Measurements from ENCODE around the gene PARK7.
A peak's percentile ranks its signal among the peaks of the same experiment; 100 is the strongest.
"Not testable (repeated sequence)": the region's sequence is repeated elsewhere in the genome, so short reads cannot be mapped to it uniquely, and the experiment has no call there.

PARK7 gene

DNA sequence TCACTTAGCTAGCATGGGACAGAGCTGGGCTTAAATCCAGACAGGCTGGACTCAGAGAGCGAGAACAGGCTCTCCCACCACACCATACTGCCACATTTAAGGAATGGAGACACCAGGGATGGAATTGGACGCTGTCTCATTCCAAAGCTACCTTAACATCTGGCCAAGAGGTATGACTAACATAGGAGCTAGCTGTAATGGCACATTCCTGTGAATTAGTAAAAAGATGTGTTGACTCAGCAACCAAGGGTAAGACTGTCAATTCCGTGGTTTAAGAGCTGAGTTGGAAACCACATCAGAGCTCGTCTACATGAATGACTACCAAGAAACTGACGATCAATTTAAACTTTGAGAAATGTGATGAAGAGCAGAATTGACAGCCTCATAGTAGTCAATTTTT, 12.6 kb upstream of the PARK7 start:
- no peak for DNase-seq

DNA sequence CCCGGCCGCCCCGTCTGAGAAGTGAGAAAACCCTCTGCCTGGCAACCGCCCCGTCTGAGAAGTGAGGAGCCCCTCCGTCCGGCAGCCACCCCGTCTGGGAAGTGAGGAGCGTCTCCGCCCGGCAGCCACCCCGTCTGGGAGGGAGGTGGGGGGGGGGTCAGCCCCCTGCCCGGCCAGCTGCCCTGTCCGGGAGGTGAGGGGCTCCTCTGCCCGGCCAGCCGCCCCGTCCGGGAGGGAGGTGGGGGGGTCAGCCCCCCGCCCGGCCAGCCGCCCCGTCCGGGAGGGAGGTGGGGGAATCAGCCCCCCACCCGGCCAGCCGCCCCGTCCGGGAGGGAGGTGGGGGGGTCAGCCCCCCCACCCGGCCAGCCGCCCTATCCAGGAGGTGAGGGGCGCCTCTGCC, 8.7 kb upstream of the PARK7 start:
- not testable (repeated sequence) for DNase-seq

DNA sequence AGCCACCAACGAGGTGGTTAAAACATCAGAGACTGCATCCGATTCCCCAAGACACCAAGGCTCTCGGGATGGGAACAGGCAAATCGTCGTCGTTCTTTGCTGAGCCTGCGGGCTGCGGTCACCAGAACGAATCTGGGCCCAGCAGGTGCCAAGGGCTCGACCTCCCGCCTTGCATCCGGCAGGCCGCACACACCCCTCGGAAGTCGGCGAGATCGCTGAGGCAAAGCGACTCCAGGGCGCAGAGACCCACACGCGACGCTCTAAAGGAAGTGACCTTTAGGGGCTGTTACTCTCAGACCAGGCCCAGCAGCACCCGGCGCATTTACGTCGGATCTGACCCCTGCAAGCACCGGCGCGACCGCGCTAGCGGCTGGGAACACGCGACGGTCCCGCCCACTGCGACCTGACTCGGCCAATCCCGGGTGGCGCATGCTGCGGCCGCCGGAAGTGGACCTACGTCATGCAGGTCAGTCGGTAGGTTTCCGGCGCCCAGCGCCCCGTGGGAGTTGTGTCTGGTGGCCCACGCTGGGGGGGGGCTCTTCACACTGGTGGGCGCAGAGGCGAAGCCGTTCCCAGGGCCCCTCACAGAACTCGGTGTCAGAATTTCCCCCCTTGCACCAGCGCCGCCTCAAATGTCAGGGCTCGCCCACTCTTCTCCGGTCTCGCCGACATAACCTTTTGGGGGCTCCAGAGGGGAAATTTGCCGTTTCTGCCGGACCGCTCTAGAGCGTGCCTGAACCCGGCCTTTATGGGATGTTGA, 7.5 kb upstream of the PARK7 start:
- DNase-seq = peak; percentile 94

DNA sequence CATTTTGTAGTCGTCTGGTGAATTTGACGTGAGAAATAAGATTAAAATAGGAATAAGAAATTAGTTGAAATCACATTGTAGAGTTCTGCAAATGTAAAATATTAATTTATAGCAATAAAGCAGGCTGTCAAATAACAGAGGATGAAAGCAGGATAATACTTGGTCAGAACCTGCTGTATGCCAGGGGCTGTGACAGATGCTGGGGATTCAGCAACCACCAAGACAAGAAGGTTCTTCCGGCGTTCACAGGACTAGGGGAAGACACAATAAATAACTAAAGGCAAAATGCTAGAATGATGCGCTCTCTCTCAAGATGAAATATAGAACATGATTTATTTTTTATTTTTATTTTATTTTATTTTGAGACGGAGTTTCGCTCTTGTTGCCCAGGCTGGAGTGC, 6.8 kb upstream of the PARK7 start:
- DNase-seq = peak; percentile 2

DNA sequence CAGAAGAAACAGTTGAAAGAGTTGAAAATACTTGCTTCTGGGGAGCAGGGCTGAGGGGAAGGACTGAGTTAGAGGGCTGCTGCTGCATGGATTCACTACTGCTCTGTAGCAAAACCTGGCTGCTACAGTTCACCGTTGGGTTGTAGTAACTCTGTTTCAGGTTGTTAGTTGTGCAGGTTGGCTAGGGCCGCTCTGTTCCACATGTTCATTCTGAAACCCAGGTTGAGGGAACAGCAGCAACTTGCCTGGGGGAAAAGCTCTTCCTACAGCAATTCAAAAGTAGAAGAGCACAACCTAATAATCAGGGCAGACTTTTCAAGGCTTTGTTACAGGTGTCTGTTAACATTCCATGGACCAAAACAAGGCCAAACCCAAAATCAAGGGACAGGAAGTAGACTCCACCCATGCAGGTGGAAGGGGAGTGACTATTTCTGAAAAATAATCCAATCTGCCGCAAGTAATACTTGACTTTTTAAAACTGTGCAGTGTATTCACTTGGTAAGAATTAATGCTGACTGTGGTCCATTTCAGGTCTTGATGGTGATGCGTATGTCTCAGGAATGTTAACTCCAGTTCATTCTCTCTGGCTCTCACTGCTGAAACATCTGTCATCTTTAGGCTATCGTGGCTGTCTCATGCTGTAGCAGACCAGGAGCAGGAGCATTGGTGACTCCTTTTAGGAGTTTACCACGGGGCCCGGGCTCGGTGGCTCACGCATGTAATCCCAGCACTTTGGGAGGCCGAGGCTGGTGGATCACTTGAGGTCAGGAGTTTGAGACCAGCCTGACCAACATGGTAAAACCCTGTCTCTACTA, 5.1 kb upstream of the PARK7 start:
- no peak for DNase-seq

DNA sequence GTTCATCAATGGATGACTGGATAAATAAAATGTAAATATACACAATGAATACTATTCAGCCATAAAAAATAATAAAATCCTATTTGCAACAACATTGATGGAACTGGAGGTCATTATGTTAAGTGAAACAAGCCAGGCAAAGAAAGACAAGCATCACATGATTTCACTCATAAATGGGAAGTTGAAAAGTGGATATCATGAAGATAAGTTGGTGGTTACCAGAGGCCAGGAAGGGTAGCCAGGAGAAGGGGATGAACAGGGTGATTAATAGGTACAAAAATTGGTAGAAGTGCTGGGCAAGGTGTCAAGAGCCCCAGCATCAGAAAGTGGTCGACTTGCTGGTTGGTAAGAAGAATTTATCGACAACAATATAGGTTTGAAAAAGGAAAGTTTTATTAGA, 1.3 kb upstream of the PARK7 start:
- DNase-seq = no peak

DNA sequence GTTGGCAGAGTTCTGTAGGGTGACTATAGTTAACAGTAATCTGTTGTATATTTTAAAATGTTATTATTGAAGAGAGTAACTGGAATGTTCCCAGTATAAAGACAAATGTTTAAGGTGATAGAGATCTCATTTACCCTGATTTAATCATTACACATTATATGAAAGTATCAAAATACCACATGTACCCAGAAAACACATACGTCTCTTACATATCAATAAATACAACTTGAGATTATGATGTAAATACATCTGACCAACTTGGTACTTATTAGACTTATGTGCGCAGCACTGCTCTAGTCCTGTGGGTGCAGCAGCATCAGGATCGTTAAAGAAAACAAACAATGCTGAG, 670 bp upstream of the PARK7 start:
- no peak for DNase-seq

DNA sequence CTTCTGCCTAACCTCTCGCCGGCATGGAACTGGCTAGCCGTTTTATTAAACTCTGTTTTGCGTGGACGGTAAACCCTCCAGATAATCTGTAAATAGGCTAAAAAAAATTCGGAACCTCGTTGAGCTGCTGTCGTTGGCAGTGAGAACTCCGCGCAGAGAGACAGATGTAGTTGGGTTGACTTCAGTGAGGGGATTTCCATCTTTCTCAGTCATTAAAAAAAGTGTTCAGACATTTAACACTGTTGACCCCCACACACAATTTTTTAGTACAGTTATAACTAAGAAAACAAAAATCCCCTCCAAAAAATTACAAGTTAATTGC, 464 bp downstream of the PARK7 start:
- no peak for DNase-seq

DNA sequence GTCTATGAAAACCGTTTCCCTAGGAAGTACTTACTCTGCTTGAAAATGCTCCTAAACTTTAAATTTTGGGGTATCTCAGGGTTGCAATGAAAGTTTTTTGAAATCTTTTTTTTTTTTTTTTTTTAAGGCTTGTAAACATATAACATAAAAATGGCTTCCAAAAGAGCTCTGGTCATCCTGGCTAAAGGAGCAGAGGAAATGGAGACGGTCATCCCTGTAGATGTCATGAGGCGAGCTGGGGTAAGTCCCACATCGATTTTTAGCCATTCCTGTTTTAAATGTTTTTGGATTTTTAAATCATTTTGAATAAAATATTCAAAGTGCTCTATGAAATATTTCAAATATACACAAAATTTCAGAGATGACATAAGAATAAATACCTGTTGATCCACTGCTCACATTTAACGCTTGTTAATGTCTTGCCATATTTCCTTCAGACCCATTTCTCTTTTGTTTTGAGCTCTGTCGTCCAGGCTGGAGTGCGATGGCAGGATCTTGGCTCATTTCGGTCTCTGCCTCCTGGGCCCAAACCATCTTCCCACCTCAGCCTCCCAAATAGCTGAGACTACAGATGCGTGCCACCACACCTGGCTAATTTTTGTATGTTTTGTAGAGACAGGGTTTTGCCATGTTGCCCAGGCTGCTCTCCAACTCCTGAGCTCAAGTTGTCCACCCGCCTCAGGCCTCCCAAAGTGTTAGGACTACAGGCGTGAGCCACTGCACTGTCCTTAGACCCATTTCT, 1.3 kb downstream of the PARK7 start:
- DNase-seq = no peak

DNA sequence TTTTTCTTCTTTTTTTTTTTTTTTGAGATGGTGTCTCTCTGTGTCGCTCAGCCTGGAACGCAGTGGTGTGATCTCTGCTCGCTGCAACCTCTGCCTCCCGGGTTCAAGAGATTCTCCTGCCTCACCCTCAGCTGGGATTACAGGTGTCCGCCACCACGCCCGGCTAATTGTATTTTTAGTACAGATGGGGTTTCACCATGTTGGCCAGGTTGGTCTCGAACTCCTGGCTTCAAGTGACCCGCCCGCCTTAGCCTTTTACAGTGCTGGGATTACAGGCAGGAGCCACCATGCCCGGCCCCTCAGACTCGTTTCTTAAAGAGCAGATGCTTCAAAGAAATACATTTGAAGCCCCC, 1.8 kb downstream of the PARK7 start:
- not testable (repeated sequence) for DNase-seq

DNA sequence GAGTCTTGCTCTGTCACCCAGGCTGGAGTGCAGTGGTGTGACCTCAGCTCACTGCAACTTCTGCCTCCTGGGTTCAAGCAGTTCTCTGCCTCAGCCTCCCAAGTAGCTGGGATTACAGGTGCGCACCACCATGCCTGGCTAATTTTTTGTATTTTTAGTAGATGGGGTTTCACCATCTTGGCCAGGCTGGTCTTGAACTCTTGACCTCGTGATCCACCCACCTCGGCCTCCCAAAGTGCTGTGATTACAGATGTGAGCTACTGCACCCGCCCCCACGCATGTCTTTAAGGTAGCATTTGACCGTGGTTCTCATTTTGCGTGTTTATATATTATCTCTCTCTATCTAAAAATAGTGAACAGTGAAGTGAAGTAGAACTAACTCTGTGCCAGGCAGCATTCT, 2.3 kb downstream of the PARK7 start:
- DNase-seq = not testable (repeated sequence)

DNA sequence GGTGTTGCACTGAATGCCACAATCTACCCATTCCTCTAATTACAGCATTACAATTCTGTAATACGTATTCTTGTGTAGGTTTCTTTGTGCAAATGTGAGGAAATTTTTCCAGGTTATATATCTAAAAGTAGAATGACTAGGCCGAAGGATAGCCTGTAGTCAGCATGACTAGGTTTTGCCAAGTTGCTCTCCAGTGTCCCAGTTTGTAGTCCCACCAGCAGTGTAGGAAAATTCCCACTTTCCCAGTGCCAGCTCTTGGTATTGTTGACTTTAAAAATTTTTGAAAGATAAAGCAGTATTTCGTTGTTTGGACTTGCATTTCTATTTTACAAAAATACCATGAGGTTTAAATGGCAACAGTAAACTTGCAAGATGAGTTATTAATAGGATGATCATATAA, 3.0 kb downstream of the PARK7 start:
- no peak for DNase-seq

DNA sequence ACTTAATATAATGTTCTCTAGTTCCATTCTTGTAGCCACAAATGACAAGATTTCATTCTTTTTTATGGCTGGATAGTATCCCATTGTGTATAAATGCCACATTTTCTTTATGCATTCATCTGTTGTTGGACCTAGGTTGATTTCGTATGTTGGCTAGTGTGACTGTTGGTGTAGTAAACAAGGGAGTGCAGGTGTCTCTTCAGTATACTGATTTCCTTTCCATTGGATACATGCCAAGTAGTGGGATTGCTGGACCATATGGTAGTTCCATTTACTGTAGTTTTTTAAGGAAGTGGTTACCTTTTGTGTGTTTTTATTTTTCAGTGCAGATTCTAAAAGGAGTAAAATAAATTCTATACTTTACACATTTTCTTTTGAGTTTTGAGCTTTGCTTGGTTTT, 5.7 kb downstream of the PARK7 start:
- no peak for DNase-seq

DNA sequence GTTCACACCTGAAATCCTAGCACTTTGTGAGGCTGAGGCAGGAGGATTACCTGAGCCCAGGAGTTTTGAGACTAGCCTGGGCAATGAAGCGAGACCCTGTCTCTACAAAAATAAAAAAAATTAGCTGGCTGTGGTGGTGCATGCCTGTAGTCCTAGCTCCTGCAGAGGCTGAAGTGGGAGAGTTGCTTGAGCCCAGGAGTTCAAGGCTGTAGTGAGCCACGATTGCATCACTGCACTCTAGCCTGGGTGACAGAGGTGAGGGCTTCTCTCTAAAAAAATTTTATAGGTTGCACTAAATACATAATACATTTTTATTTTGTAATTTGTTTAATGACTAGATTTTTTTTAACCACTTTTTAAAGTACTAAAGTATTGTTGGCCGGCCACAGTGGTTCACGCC, 6.1 kb downstream of the PARK7 start:
- DNase-seq = no peak

DNA sequence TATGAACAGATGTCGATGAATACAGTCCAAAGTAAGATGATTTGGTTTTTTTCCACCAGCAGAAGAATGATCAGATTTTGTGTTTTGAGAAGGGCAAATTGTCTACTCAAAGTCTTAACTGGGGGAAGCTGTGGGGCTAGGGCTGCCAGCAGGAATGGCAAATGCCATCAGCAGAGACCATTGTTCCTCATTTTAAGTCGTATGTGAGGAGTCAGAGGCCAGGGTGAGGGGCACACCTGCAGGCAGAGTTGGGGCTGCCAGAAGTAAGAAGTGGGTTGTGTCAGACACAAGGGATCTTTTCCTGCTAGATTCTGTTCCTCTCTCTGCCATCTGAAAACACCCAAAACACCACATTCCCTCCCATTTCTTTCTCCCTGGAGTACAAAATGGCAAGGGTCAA, 8.7 kb downstream of the PARK7 start:
- no peak for DNase-seq

DNA sequence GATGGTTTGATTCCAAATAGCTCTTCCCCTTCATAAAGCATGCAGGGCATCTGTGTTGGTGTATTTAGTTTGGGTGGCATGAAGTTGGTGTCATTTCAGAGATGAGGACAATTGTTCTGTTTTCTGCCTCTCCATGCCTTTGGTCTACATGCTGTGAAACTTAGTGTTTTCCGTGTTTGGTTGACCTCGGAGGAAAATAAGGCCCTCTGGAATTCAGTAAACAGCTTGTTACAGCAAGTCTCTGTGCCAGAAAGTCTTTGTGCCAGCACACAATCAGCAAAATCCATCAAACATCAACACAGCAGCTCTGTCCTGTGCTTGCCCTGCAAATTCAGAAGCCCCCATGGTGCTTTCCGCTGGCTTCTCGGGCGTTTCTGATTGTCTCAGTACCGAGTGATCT, 9.5 kb downstream of the PARK7 start:
- DNase-seq = no peak

DNA sequence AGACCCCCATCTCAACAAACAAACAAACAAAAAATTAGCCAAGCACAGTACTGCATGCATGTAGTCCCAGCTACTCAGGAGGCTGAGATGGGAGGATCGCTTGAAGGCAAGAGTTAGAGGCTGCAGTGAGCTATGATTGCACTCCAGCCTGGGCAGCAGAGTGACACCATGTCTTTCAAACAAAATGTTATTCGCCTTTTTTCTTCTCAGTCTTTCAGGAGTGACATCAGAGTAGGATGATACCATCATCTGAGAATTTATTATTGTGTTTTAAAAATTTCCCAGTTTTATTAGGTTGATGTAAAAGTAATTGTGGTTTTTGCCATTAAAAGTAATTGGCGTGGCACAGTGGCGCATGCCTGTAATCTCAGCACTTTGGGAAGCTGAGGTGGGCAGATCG, 10.8 kb downstream of the PARK7 start:
- no peak for DNase-seq

DNA sequence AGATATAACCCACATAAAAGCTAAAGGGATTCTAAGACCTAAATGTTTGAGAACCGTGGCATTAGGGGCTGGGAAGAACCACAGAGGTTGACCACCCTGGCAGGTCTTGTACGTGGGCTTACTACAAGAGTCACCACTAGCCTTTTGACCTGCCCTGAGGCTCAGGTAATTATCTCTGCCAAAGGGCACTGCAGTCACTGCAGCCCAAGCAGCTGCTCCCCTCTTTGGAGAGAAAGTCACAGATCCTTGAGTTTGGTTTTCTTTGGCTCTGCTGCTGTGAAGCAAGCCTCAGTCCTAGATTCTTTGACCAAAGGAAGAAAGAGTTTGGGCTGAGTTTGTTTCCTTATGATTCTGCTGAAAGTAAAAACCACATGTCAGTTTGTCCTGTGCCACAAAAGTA, 11.6 kb downstream of the PARK7 start:
- no peak for DNase-seq

DNA sequence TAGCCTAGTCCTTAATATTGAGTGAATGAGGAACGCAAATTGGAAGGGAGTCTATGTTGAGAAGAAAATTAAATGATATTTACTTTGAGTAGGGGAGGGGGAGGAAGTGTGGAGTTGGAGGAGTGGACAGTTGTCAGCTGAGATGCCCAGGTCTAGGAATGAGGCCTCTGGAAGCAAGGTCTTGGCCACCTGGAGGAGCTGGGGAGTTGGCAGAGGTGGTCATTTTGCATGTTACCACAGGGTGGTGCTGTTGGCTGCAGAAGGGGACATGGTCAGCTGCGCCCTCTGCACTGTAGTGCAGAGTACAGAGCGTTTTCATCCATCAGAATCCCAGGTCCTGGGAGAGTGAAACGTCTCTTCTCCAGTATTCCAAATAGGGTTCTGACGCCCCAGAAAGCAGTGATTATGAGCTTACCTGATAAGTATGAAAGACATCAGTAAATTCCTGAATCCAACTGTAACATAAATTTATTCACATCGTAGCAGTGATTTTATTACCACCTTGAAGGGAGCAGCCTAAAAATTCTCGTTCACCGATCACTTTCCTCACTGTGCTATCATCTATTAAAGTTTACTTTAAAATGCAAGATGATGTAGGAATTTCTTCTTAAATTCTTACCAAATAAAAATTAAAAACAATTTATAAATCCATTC, 13.8 kb downstream of the PARK7 start:
- DNase-seq = peak; percentile 65

DNA sequence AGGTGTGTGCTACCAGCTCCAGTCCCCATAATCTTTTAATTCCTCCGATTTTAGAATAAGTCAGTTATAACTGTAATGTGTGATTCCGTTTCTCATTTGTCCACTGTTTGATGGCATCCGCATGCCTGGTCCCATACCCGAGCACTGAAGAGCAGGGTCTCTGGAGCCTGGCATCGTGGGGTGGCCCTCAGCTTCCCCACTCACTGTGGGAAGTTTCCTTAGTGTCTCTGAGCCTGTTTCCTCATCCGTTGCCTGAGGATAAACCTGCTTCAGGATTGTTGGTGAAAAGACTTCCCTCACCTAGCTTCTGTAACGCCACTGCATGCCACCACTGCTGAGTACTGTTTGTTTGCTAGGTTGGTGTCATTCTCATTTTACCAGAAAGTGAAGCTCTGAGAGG, 19.5 kb downstream of the PARK7 start:
- no peak for DNase-seq

DNA sequence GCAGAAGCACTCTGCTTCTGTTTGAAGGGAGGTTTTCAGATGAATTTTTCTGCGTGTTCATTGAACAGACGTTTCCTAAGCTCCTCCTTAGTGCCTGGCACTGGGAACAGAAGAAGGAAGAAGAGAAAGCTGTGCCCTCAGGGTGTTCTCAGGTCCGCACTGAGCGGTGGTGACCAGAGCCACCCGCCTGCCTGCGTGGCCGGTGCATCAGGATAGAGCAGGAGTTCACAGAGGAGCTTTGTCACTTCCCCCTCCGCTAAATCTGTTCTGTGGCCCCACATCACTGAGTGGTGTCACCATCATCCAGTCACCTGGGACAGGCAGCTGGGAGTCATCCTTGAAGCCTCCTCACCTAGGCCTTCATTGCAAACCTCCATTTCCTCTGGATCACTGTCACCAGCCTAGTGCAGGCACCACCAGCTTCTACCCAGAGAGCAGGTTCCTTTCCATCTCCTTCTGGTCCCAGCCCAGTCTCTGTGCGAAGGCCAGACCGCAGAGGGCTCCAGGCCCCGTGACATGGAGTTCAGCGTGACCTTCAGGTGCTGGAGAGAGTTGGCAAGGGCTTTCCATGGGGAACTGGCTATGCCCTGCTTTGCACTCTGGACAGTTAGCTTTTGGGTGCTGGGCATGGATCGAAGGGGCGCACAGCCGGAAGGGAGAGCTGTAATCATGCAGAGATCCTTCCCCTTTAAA, 21.7 kb downstream of the PARK7 start:
- DNase-seq = no peak

DNA sequence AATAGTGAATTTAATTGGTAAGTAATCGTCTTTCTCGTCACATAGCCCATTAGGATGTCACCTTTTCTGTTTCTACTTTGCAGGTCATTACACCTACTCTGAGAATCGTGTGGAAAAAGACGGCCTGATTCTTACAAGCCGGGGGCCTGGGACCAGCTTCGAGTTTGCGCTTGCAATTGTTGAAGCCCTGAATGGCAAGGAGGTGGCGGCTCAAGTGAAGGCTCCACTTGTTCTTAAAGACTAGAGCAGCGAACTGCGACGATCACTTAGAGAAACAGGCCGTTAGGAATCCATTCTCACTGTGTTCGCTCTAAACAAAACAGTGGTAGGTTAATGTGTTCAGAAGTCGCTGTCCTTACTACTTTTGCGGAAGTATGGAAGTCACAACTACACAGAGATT, 23.3 kb downstream of the PARK7 start:
- no peak for DNase-seq
